Testis (tissue), 3 donors: ENCODE data around the gene ARL2BP. TPM values are rescaled to one million over a fixed set of nuclear protein-coding genes. Genes with fewer than 3 reads are reported as not detected.

ENCODE experiments used
- DNase-seq: peaks from one replicate; pipeline ENCODE4 v3.0.0-alpha.2; 2019
- H3K27ac ChIP-seq, 2 donors: fragments of 200-600 bp; sonication (generic); one replicate each; pipeline ENCODE4 v1.5.1; 2019
- H3K27me3 ChIP-seq: fragments of 200-600 bp; sonication (generic); one replicate; pipeline ENCODE4 v1.5.1; 2019
- H3K36me3 ChIP-seq: fragments of 200-600 bp; sonication (generic); one replicate; pipeline ENCODE4 v1.5.1; 2017; ENCODE audit warnings: low read depth; ENCODE audit errors: missing control alignments
- H3K4me1 ChIP-seq: fragments of 200-600 bp; sonication (generic); one replicate; pipeline ENCODE4 v1.5.1; 2019
- H3K4me3 ChIP-seq, 2 donors: fragments of 200-600 bp; sonication (generic); one replicate each; pipeline ENCODE4 v1.5.1; 2017 to 2019
- H3K9me3 ChIP-seq: fragments of 200-600 bp; sonication (generic); one replicate; pipeline ENCODE4 v1.5.1; 2017
- CTCF ChIP-seq, 3 experiments: fragments of 450-650 bp in 2 of 3; fragments of 200-600 bp in 1 of 3; sonication (generic) in 1 of 3; IDR thresholded peaks; one replicate each; pipeline ENCODE4 v1.5.1; 2016 to 2019; ENCODE audit warnings: antibody characterized with exemption in 3 of 3, mild to moderate bottlenecking in 2 of 3, moderate library complexity in 1 of 3
- POLR2A ChIP-seq: fragments of 450-650 bp; IDR thresholded peaks from one replicate; pipeline ENCODE4 v1.6.1; 2017; ENCODE audit warnings: antibody characterized with exemption, mild to moderate bottlenecking, moderate library complexity
- whole genome bisulfite sequencing, 2 donors: methylation state at CpG; one replicate each; pipeline ENCODE4 v1.1.5; 2018; 5-methylcytosine and 5-hydroxymethylcytosine counted together
- intact Hi-C: fragments of 100-400 bp; cut with DNase I; formaldehyde crosslinking; loops from one replicate; pipeline ENCODE4 v1.15.1; 2023; ENCODE audit warnings: low total_unique reads
- polyA plus RNA-seq: library from polyadenylated mRNA; stranded (reverse); fragments of 350-450 nt; fragmentation: Illumina TruSeq; extraction: RNeasy Lipid Tissue Mini Kit (QIAGEN cat#74804); gene quantifications from one replicate; pipeline ENCODE4 v1.2.3, GENCODE V29; 2014; ENCODE audit warnings: low read depth, low replicate concordance; ENCODE audit not compliant: insufficient read depth
- total RNA-seq, 2 donors: library from RNA; depleted of rRNA; stranded (reverse); fragments of >200 nt; gene quantifications; one replicate each; pipeline ENCODE4 v1.2.3, GENCODE V29; 2016

ARL2BP gene
- total and polyA plus RNA-seq, 3 donors from 2014 or later: 88.8 to 128 (median 92.4) TPM

DNA sequence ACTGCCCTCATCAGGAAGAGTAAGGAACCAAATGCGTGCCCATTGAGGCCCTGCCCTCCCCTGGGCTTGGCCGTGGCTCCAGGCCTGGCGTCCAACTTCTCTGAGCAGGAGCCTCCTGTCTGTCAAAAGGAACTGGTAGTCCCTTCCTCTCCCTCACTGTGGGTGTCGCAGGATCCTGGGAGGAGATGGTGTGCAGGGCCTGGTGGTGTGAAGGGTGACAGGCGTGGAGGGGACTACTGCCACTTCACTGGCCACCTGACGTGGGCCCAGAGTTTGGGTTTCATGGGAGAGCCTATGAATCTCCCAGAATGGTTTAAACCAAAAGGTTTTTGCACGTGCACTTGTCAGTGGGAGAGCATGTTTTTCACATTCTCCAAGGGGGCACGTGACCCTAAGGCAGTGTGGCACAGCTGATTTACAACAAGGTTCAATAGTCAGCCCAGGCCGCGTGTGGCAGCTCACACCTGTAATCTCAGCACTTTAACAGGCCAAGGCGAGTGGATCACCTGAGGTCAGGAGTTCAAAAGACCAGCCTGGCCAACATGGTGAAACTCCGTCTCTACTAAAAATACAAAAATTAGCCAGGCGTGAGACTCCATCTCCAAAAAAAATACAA lies 12.5 kb downstream of the ARL2BP start:
- H3K27ac ChIP-seq: no peak overlapping the region
- intact Hi-C loops: no loop called here
- 84 to 91% methylated on average over 7 to 13 of the region's 13 CpGs for WGBS, 2 donors
- H3K9me3 ChIP-seq: no peaks in the 10 kb centered on the region
- H3K27me3 ChIP-seq: no peaks in the 10 kb centered on the region
- no peak for DNase-seq
- H3K4me1 ChIP-seq: peaks cover 6% of the 10 kb centered on the region
- no peak overlapping the region for H3K4me3 ChIP-seq
- no peaks in the 10 kb centered on the region for H3K36me3 ChIP-seq
- TF ChIP-seq POLR2A: no peak
- TF ChIP-seq CTCF (IDR thresholded peaks at IDR 0.05): no peak

DNA sequence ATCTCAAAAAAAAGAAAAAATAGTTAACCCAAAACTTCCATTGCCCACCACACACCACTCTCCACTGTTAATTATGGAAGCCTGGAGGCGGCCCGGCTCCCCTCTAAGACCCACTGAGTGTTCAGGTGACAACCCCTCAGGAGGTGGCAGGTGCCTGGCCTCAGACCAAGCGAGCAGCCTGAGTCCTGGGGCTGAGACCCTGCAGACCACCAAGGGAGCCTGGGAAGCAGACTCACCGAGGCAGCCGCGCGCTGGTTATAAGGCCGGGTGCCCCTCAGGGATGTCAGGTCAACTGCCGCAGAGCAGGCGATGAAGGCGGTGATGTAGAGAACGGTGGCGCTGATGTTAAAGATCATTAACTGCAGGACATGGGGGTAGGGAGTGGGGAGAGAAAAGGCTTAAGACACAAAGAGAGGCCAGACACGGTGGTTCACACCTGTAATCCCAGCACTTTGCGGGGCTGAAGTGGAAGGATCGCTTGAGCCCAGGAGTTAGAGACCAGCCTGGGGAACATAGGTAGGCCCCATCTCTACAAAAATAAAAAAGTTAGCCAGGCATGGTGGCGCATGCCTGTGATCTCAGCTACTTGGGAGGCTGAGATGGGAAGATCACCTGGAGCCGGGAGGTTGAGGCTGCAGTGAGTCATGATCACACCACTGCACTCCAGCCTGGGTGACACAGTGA lies 13.3 kb downstream of the ARL2BP start:
- Histone ChIP-seq H3K4me3 (no peak overlapping the region), H3K9me3 (no peaks in the 10 kb centered on the region), H3K4me1 (peaks cover 14% of the 10 kb centered on the region), H3K27ac (no peak overlapping the region), H3K36me3 (no peaks in the 10 kb centered on the region), H3K27me3 (no peaks in the 10 kb centered on the region)
- intact Hi-C loops: no loop called here
- TF ChIP-seq CTCF (IDR thresholded peaks at IDR 0.05) (no peak), POLR2A (no peak)
- WGBS, 2 donors: 97 to 98% methylated on average over 18 of the region's 18 CpGs
- DNase-seq: peak; percentile 12

- no peak overlapping the region for H3K4me3 ChIP-seq
- intact Hi-C loops: no loop called here
- H3K36me3 ChIP-seq: no peaks in the 10 kb centered on the region
- no peaks in the 10 kb centered on the region for H3K27me3 ChIP-seq
- H3K27ac ChIP-seq: no peak overlapping the region
- H3K9me3 ChIP-seq: no peaks in the 10 kb centered on the region
- WGBS, 2 donors: 89 to 90% methylated on average over 1 of the region's 1 CpG
- TF ChIP-seq POLR2A (no peak), CTCF (IDR thresholded peaks at IDR 0.05) (no peak)
- H3K4me1 ChIP-seq: peaks cover 14% of the 10 kb centered on the region
- no peak for DNase-seq
Observed at GRCh38 chr16:57258910-57259475, 13.9 kb downstream of the ARL2BP start.

- Histone ChIP-seq H3K36me3 (no peaks in the 10 kb centered on the region), H3K27me3 (no peaks in the 10 kb centered on the region), H3K9me3 (no peaks in the 10 kb centered on the region), H3K27ac (peak overlapping the region; percentile 31 to 58), H3K4me3 (no peak overlapping the region), H3K4me1 (peaks cover 14% of the 10 kb centered on the region)
- WGBS, 2 donors: 43 to 49% methylated on average over 15 to 16 of the region's 16 CpGs
- peak; percentile 15 for DNase-seq
- intact Hi-C loops: no loop called here
- TF ChIP-seq CTCF (IDR thresholded peaks at IDR 0.05): no peak
- TF ChIP-seq POLR2A: no peak
Observed at GRCh38 chr16:57260294-57260929, 15.4 kb downstream of the ARL2BP start.
